OCI-LY7 (cell line): ENCODE measurements around the gene LDLRAP1. TPM values are rescaled to one million over a fixed set of nuclear protein-coding genes. Genes with fewer than 3 reads are reported as not detected.
"Not testable (repeated sequence)": the region's sequence is repeated elsewhere in the genome, so short reads cannot be mapped to it uniquely, and the experiment has no call there.

Source experiments
- BruUV-seq: library from RNA; stranded (reverse); fragments of 400-500 nt; replicated peaks from 2 replicates; lab custom pipeline; 2021; lab: Mats Ljungman, UMichigan
- CTCF ChIA-PET: fragments of 300-600 bp; sonication (Branson Sonifier 250); formaldehyde crosslinking; loops from one replicate; lab custom pipeline; 2022; ENCODE audit warnings: antibody characterized with exemption; ENCODE audit not compliant: unreplicated experiment; lab: Charles Lee
- POLR2A ChIA-PET: fragments of 300-600 bp; sonication (Branson Sonifier 250); formaldehyde crosslinking; loops from one replicate; lab custom pipeline; 2022; ENCODE audit warnings: antibody characterized with exemption; lab: Charles Lee
- DNase-seq: peaks from one replicate; pipeline ENCODE4 v3.0.0-alpha.2; 2015; ENCODE audit warnings: low spot score
- H2AFZ ChIP-seq: fragments of 200-600 bp; sonication (generic), shearing (Covaris generic); 2 replicates; pipeline ENCODE4 v1.6.1; 2014; ENCODE audit warnings: mild to moderate bottlenecking, antibody characterized with exemption, low read length, moderate library complexity
- H3K27ac ChIP-seq: fragments of 200-600 bp; sonication (generic); 2 replicates; pipeline ENCODE4 v1.5.1; 2014; ENCODE audit warnings: mixed run types, low read depth, mild to moderate bottlenecking, moderate library complexity, low read length, inconsistent platforms; ENCODE audit not compliant: poor library complexity, severe bottlenecking
- H3K36me3 ChIP-seq: fragments of 200-600 bp; sonication (generic); 2 replicates; pipeline ENCODE4 v1.6.1; 2014; ENCODE audit warnings: mild to moderate bottlenecking, antibody characterized with exemption, low read length, moderate library complexity, mixed read lengths; ENCODE audit not compliant: insufficient read depth
- H3K4me1 ChIP-seq: fragments of 200-600 bp; sonication (generic); 2 replicates; pipeline ENCODE4 v1.5.1; 2014; ENCODE audit warnings: mild to moderate bottlenecking, low read length; ENCODE audit not compliant: insufficient read depth, poor library complexity, severe bottlenecking
- H3K4me2 ChIP-seq: fragments of 200-600 bp; sonication (generic); 2 replicates; pipeline ENCODE4 v1.6.1; 2014; ENCODE audit warnings: mild to moderate bottlenecking, low read length
- H3K4me3 ChIP-seq: fragments of 200-600 bp; sonication (generic); 2 replicates; pipeline ENCODE4 v1.5.1; 2014; ENCODE audit warnings: mild to moderate bottlenecking, low read depth, low read length; ENCODE audit not compliant: poor library complexity, severe bottlenecking
- H3K79me2 ChIP-seq: fragments of 200-600 bp; sonication (generic); 2 replicates; pipeline ENCODE4 v1.6.1; 2016; ENCODE audit warnings: low read depth, mild to moderate bottlenecking, low read length, moderate library complexity, mixed read lengths; ENCODE audit not compliant: insufficient read depth
- H3K9me2 ChIP-seq: fragments of 200-600 bp; sonication (generic); 2 replicates; pipeline ENCODE4 v1.6.1; 2016; ENCODE audit warnings: mild to moderate bottlenecking, low read length, mixed read lengths; ENCODE audit not compliant: insufficient read depth
- H3K9me3 ChIP-seq: fragments of 200-600 bp; sonication (generic); 2 replicates; pipeline ENCODE4 v1.6.1; 2014; ENCODE audit warnings: mild to moderate bottlenecking, mixed run types, low read length, mixed read lengths
- H4K20me1 ChIP-seq: fragments of 200-600 bp; sonication (generic); 2 replicates; pipeline ENCODE4 v1.6.1; 2014; ENCODE audit warnings: mild to moderate bottlenecking, antibody characterized with exemption, low read length, moderate library complexity, mixed read lengths; ENCODE audit not compliant: insufficient read depth
- CTCF ChIP-seq: fragments of 200-600 bp; sonication (generic); conservative IDR thresholded peaks from 2 replicates; pipeline ENCODE4 v1.5.1; 2014; ENCODE audit warnings: mild to moderate bottlenecking, antibody characterized with exemption, low read length, moderate library complexity, mixed read lengths
- EZH2phosphoT487 ChIP-seq: fragments of 200-600 bp; sonication (generic); IDR thresholded peaks from 2 replicates; pipeline ENCODE4 v1.6.1; 2018; ENCODE audit warnings: low read depth, borderline replicate concordance, mild to moderate bottlenecking, mixed run types, antibody characterized with exemption, low read length, moderate library complexity, mixed read lengths
- intact Hi-C: fragments of 100-400 bp; cut with micrococcal nuclease; formaldehyde crosslinking; loops from one replicate; pipeline ENCODE4 v1.10.0; 2022; ENCODE audit not compliant: unreplicated experiment
- total RNA-seq, 2 experiments: library from RNA; depleted of rRNA in 1 of 2; stranded (reverse); fragments of >200 nt in 1 of 2; shearing (Covaris generic) in 1 of 2; gene quantifications; 2 replicates each; pipeline ENCODE4 v1.2.3, GENCODE V29; 2014 to 2022

Gene LDLRAP1
- total RNA-seq, 2 experiments from 2014 or later: 14.9 to 36.2 TPM

- POLR2A ChIA-PET: no interaction called here
- H3K9me2 ChIP-seq: no peaks in the 10 kb centered on the region
Measured at GRCh38 chr1:25594971-25595370, 51.6 kb downstream of the LDLRAP1 start.

GRCh38 chr1:25596641-25597040 is 53.2 kb downstream of the LDLRAP1 start:
- H3K4me2 ChIP-seq, H2AFZ ChIP-seq, H3K9me3 ChIP-seq, H4K20me1 ChIP-seq, H3K79me2 ChIP-seq, CTCF ChIA-PET, DNase-seq, intact Hi-C loops, H3K36me3 ChIP-seq, H3K27ac ChIP-seq, BruUV-seq, H3K4me3 ChIP-seq, H3K9me2 ChIP-seq: not testable (repeated sequence)
- H3K4me1 ChIP-seq: peaks cover 21% of the 10 kb centered on the region
- POLR2A ChIA-PET: interaction anchor here (2.3 kb wide), 1 partner anchor 13 kb away, joined by 11 read pairs; no protein-coding TSS in a partner anchor

More at GRCh38 chr1:25594971-25595370, 51.6 kb downstream of the LDLRAP1 start:
- no peaks in the 10 kb centered on the region for H3K79me2 ChIP-seq
- no peak overlapping the region for H2AFZ ChIP-seq
- H4K20me1 ChIP-seq: no peaks in the 10 kb centered on the region
- DNase-seq: no peak
- TF ChIP-seq EZH2phosphoT487 (no peak), CTCF (no peak)
- H3K4me2 ChIP-seq: no peak overlapping the region
- H3K9me3 ChIP-seq: 0 out of 2 replicates have a peak, but pooled peaks cover 5% of the 10 kb centered on the region
- intact Hi-C loops: no loop called here
- H3K4me1 ChIP-seq: peaks cover 16% of the 10 kb centered on the region
- no peak overlapping the region for H3K27ac ChIP-seq
- no peak overlapping the region for H3K4me3 ChIP-seq
- CTCF ChIA-PET: interaction anchor here (0.7 kb wide), 1 partner anchor 12 kb away, joined by 3 read pairs; no protein-coding TSS in a partner anchor
- H3K36me3 ChIP-seq: no peaks in the 10 kb centered on the region; the same call in 1 of the 2 replicates
- BruUV-seq: no TSS peak

- H3K36me3 ChIP-seq: no peaks in the 10 kb centered on the region; the same call in 1 of the 2 replicates
- CTCF ChIA-PET: interaction anchor here (0.6 kb wide), 1 partner anchor 26 kb away, joined by 3 read pairs; no protein-coding TSS in a partner anchor
- POLR2A ChIA-PET: interaction anchor here (0.7 kb wide), 1 partner anchor 14 kb away, joined by 4 read pairs; no protein-coding TSS in a partner anchor
- no peak overlapping the region for H3K4me3 ChIP-seq
- H3K4me2 ChIP-seq: no peak overlapping the region
- no peak overlapping the region for H2AFZ ChIP-seq
- H4K20me1 ChIP-seq: no peaks in the 10 kb centered on the region
- intact Hi-C loops: no loop called here
- TF ChIP-seq CTCF (no peak), EZH2phosphoT487 (no peak)
- no TSS peak for BruUV-seq
- H3K9me2 ChIP-seq: no peaks in the 10 kb centered on the region
- H3K4me1 ChIP-seq: peaks cover 37% of the 10 kb centered on the region
- H3K9me3 ChIP-seq: 0 out of 2 replicates have a peak, but pooled peaks cover 5% of the 10 kb centered on the region
- no peak for DNase-seq
- no peaks in the 10 kb centered on the region for H3K79me2 ChIP-seq
- H3K27ac ChIP-seq: no peak overlapping the region
Measured at GRCh38 chr1:25598879-25599278, 55.5 kb downstream of the LDLRAP1 start.
